ENCODE results near the gene SLCO3A1. TPM values are rescaled to one million over a fixed set of nuclear protein-coding genes. Genes with fewer than 3 reads are reported as not detected.

SLCO3A1 gene
- total and polyA plus RNA-seq, 10 donors, result 7.5 to 79.5 (median 40.7) TPM

DNA sequence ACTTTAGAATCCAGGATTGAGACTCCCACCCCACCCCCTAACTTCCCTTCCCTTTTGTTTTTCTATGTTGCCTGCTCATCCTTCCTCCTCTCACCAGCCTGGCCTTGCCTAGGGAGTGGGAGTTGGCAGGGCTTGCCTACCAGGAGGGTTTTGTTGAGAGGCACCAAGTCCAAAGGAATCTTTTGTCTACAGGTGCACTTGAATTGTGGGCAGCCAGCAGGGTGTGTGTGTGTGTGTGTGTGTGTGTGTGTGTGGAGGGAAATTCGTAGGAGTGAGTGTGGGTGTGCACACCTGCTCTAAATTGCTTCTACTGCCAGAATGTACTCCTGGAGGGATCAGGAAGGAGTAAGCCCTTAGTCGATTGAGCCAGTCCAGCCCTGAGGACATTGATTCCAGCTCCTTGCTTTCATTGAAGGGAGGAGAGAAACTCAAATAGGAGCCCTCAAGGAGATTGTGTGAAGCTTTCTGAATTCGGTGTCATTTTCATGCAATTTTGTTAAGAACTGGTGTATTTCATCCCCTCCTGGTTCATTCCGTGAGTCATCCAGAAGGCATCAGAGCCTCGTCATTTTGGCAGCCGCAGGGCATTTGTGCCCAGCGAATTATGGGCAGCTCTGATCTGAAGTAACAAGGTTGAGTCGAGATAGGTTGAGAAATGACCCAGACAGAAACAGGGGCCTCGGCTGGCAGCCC lies 112.1 kb downstream of the SLCO3A1 start:
- H3K9me3 ChIP-seq, result no peaks in the 10 kb centered on the region
- peak overlapping the region in 4 of 8 donors; percentile 13 to 40 (median 24) for H3K27ac ChIP-seq
- intact Hi-C loops (cut with DNase I; ENCODE audit: low total_unique reads), result no loop called here
- no peaks in the 10 kb centered on the region for H3K36me3 ChIP-seq
- DNase-seq, result no peak
- 71 to 86% (median 77%) methylated on average over 9 of the region's 9 CpGs for WGBS, 5 donors
- H3K4me3 ChIP-seq, result no peak overlapping the region
- H3K27me3 ChIP-seq (replicated peaks in 1 of 7), result no peaks in the 10 kb centered on the region
- peaks cover 0 to 59% (median 14%) of the 10 kb centered on the region in 6 donors for H3K4me1 ChIP-seq
- no peak for TF ChIP-seq POLR2AphosphoS5 (IDR thresholded peaks at IDR 0.05)
- no peak for TF ChIP-seq POLR2A (IDR thresholded peaks at IDR 0.05)
- TF ChIP-seq, protein P1, sequence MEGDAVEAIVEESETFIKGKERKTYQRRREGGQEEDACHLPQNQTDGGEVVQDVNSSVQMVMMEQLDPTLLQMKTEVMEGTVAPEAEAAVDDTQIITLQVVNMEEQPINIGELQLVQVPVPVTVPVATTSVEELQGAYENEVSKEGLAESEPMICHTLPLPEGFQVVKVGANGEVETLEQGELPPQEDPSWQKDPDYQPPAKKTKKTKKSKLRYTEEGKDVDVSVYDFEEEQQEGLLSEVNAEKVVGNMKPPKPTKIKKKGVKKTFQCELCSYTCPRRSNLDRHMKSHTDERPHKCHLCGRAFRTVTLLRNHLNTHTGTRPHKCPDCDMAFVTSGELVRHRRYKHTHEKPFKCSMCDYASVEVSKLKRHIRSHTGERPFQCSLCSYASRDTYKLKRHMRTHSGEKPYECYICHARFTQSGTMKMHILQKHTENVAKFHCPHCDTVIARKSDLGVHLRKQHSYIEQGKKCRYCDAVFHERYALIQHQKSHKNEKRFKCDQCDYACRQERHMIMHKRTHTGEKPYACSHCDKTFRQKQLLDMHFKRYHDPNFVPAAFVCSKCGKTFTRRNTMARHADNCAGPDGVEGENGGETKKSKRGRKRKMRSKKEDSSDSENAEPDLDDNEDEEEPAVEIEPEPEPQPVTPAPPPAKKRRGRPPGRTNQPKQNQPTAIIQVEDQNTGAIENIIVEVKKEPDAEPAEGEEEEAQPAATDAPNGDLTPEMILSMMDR (IDR thresholded peaks at IDR 0.05 in 8 of 11, conservative IDR thresholded peaks at IDR 0.05 in 3 of 11), result no peak

DNA sequence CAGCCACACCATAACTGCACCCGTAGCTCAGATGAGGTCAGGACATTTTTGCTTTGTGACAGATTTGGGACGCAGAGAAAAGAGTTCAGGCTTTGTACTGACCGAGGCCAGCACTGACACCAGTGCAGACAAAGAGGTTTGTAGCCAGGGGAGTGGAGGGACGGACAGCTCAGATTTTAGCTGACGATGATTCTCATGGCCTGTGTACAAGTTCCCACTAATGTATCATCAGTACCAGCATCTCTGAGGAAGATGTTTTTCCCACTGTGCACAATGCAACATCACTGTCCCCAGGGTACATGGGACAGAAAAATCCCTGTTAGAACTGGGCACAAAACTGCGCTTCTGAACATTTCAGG lies 112.7 kb downstream of the SLCO3A1 start:
- TF ChIP-seq POLR2A (IDR thresholded peaks at IDR 0.05), result no peak
- TF ChIP-seq, protein P1 (IDR thresholded peaks at IDR 0.05 in 8 of 11, conservative IDR thresholded peaks at IDR 0.05 in 3 of 11), result no peak
- TF ChIP-seq POLR2AphosphoS5 (IDR thresholded peaks at IDR 0.05), result no peak
- peaks cover 0 to 59% (median 14%) of the 10 kb centered on the region in 6 donors for H3K4me1 ChIP-seq
- intact Hi-C loops (cut with DNase I; ENCODE audit: low total_unique reads), result no loop called here
- H3K4me3 ChIP-seq, result no peak overlapping the region
- DNase-seq, result no peak
- WGBS, 5 donors, result 78 to 87% (median 84%) methylated on average over 6 of the region's 6 CpGs
- no peaks in the 10 kb centered on the region for H3K36me3 ChIP-seq
- H3K9me3 ChIP-seq, result no peaks in the 10 kb centered on the region
- peak overlapping the region in 4 of 8 donors; percentile 13 to 40 (median 24) for H3K27ac ChIP-seq
- no peaks in the 10 kb centered on the region for H3K27me3 ChIP-seq (replicated peaks in 1 of 7)

DNA sequence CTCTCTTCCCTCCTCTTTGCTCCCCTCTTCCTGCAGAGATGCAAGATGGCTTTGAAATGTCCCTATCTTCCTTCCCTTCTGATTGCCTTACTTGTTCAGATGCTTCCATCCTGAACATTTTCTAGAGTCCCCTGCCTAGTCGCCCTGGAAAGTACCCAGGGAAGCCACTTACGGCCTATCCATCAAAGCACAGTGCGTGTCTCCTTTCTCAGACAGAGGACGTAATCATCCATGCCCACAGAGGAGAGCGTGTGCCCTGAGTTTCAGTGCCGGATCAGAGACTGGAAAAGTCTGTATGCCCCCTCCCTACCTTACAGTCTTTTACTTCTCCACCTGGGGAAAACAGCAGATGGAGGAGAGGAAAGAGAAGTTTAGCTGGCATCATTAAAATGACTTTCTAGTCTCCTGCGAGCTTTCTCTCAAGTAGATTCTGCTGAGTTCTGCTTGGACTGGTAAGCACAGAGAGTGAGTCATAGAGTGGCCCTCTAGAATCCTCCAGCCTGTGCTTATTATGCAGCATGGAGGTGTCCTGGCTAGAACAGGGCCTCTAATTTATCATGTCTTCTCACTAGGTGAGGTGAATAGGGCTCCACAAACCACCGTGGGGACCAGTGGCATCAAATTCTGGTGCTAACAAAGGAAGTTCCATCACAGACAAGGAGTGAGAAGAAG lies 114.6 kb downstream of the SLCO3A1 start:
- Histone ChIP-seq H3K4me1 (peaks cover 0 to 46% (median 6%) of the 10 kb centered on the region in 6 donors), H3K4me3 (no peak overlapping the region), H3K27me3 (replicated peaks in 1 of 7) (no peaks in the 10 kb centered on the region), H3K36me3 (no peaks in the 10 kb centered on the region), H3K9me3 (no peaks in the 10 kb centered on the region), H3K27ac (peak overlapping the region in 4 of 8 donors; percentile 1 to 26 (median 14))
- TF ChIP-seq POLR2AphosphoS5 (IDR thresholded peaks at IDR 0.05) (no peak), POLR2A (IDR thresholded peaks at IDR 0.05) (no peak)
- TF ChIP-seq, protein P1 (IDR thresholded peaks at IDR 0.05 in 8 of 11, conservative IDR thresholded peaks at IDR 0.05 in 3 of 11), result no peak
- intact Hi-C loops (cut with DNase I; ENCODE audit: low total_unique reads), result no loop called here
- WGBS, 5 donors, result 65 to 83% (median 77%) methylated on average over 8 of the region's 8 CpGs
- DNase-seq, result no peak

DNA sequence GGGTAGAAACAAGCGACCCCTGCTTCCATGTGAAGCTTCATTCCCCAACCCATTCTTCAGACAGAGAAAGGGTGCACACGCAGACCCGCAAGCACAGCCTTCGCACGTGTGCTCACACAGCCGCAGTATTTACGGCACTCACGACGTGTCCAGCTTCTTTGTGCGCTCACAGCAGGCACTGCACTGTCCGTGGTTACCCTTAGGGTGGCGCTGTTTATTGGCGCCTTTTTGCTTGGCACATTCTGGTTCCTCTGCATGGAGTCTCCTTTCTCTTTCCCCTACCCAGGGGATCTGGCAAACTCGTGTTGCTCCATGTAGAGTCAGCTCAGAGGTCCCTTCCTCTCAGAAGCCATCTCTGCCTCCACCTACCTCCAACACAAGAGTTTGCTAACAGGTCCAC lies 115.1 kb downstream of the SLCO3A1 start:
- 91 to 93% (median 93%) methylated on average over 14 of the region's 14 CpGs for WGBS, 5 donors
- no peaks in the 10 kb centered on the region for H3K27me3 ChIP-seq (replicated peaks in 1 of 7)
- TF ChIP-seq POLR2AphosphoS5 (IDR thresholded peaks at IDR 0.05) (no peak), POLR2A (IDR thresholded peaks at IDR 0.05) (no peak)
- TF ChIP-seq, protein P1 (IDR thresholded peaks at IDR 0.05 in 8 of 11, conservative IDR thresholded peaks at IDR 0.05 in 3 of 11), result no peak
- intact Hi-C loops (cut with DNase I; ENCODE audit: low total_unique reads), result no loop called here
- no peaks in the 10 kb centered on the region for H3K36me3 ChIP-seq
- no peak for DNase-seq
- no peak overlapping the region for H3K4me3 ChIP-seq
- peaks cover 0 to 45% (median 6%) of the 10 kb centered on the region in 6 donors for H3K4me1 ChIP-seq
- H3K27ac ChIP-seq, result peak overlapping the region in 4 of 8 donors; percentile 1 to 26 (median 14)
- no peaks in the 10 kb centered on the region for H3K9me3 ChIP-seq
